GM18508 (cell line): ENCODE measurements around the gene SV2A.
"Not testable (repeated sequence)": the region's sequence is repeated elsewhere in the genome, so short reads cannot be mapped to it uniquely, and the experiment has no call there.

Experiments
- ATAC-seq: cut with Tn5 transposase; IDR thresholded peaks from one replicate; pipeline ENCODE4 v1.9.1; 2021; ENCODE audit warnings: moderate number of reproducible peaks; ENCODE audit not compliant: insufficient read depth, unreplicated experiment

The SV2A gene, protein sequence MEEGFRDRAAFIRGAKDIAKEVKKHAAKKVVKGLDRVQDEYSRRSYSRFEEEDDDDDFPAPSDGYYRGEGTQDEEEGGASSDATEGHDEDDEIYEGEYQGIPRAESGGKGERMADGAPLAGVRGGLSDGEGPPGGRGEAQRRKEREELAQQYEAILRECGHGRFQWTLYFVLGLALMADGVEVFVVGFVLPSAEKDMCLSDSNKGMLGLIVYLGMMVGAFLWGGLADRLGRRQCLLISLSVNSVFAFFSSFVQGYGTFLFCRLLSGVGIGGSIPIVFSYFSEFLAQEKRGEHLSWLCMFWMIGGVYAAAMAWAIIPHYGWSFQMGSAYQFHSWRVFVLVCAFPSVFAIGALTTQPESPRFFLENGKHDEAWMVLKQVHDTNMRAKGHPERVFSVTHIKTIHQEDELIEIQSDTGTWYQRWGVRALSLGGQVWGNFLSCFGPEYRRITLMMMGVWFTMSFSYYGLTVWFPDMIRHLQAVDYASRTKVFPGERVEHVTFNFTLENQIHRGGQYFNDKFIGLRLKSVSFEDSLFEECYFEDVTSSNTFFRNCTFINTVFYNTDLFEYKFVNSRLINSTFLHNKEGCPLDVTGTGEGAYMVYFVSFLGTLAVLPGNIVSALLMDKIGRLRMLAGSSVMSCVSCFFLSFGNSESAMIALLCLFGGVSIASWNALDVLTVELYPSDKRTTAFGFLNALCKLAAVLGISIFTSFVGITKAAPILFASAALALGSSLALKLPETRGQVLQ

DNA sequence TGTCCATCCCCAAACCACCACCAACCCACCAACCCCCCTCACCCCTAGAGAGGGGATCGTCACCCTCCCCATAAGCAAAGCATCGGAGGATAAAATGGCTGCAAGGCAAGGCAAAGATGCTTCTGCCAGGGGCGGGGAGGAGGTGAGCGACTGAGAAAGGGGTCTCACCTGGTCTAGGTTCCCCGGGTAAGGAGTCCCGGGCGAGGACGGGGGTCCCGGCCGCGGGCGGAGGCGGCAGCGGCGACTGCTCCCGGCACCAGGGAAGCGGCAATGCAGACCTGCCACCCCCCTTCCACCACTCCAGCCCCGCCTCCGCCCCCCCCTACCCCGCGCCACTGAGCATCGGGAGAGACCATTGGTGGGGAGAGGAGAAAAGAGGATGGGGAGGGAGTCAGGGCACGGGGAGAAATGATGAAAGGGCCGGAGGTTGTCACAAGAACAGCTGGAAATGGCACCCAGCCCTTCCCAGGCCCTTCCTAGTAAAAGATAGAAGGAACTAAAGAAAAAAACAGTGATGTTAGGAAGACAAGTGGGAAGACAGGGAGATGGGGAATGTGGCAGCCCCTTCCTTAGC is at the start of gene SV2A:
TSS of gene SV2A (minus strand) at position 274 of the 574 bp plus-strand sequence. CDS start 4,004 bp downstream, outside the sequence.
- ATAC-seq: no peak

DNA sequence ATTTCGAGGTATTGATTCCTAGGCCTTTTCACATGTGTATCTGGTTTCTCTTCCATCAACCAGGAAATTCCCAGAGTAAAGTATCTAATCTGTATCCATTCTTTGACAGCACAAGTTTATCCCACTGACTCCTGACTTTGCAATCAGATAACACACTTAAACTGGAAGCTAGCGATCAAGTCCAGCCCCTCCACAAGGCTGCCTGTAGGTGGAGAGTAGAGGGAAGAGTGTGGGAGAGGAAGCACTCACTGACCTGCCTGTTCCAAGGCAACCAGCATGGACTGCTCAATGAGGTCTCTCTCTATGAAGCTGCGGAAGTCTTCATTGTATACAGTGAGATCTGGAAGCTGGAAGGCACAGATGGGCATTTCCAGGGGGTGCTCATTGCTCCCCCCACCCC is 49.4 kb upstream of the SV2A start:
- no peak for ATAC-seq

DNA sequence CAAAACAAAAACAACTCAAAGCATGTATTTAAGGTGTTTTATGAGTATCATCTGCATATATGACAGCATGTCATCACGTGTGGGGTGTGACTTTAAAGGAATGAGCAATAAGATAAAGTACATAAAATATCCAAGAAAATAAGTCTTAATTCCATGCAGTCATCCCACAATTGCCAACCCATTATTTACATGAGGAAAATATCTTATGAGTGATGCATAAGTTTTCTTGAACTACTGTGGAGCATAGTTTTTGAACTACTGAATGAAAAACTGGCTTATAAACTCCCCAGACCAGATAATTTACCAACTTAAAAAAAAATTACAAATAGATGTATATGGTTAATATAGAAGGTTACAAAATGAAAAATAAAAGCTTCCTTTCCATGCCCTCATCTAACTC is 48.8 kb upstream of the SV2A start:
- ATAC-seq: no peak

DNA sequence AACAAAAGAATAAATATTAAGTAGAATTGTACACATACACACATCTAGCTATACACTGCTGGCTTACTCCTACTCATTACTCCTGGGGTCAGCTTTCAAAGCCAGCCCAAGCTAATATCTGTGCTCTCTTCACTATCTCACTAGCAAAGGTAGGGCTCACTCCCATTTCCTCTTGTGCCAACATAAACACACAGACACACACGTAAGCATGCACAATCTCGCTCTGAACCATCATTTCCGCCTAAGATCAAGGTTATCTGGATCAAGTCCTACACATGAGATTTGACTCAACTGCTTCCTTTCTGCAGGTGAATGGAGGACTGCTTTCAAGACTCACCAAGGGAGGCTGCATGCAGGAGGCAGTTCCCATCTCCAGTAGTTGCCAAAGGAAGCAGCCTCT is 47.8 kb upstream of the SV2A start:
- no peak for ATAC-seq

DNA sequence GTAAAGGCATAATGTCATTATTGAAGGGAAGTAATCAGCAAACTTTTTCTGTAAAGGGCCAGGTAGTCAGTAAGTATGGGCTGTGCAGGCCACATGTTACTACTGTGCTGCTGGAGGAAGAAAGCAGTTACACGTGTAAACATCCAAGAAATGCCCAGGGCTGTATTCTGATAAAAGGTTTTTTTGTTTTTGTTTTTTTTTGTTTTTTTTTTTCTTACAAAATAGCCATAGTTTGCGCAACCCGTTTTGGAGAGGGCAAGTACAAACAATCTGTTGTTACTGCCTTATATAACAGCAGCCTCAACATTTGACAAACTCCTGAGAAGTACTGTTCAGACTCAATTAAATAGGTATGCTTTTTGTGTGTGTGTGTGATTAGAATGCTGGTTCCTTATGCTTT is 45.7 kb upstream of the SV2A start:
- no peak for ATAC-seq

DNA sequence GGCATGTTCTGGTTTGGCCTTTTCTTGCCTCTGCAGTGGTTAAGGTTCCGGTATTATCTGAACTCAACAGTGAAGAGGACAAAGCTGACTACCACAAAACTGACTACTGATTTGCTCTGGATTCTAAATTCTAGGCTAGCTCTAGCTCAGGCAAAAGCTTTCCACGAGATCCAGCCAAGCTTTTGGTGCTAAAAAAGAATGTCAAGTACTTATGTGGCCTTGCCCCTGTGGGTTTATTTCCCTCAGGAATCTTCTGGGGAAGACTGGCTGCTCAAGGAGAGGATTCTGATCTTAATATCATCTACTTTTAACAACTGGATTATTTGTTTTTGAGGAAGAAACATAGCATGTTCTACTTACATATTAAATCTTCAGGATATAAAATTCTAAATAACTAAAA is 45.1 kb upstream of the SV2A start:
- ATAC-seq: no peak

DNA sequence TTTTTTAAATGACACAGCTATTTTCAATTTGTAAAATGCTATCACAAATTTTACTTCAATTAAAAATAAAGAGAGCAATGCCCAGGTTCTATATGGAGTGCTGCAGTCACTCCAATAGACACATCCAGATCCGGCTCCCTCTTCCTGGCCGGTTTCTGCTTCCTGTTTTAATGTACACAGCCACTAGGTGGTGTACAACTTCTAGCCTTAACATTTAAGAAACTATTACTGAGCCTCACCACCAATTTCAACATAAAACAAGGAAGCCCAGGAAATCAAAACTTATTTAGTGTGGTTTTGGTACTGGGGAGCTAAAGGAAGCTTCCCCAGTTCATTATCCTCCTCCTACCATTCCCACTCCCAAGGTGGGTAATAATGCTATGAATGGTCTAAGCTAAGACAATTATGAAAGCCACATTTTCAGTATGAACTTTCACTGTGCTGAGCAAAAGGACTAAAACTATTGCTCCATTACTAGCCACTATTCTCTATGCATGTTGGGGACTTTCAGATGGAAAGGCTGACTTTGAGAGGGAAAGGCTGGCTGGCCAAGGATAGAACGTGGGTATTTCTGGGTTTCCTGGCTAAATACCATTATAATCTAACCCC is 44.5 kb upstream of the SV2A start:
- ATAC-seq: no peak

DNA sequence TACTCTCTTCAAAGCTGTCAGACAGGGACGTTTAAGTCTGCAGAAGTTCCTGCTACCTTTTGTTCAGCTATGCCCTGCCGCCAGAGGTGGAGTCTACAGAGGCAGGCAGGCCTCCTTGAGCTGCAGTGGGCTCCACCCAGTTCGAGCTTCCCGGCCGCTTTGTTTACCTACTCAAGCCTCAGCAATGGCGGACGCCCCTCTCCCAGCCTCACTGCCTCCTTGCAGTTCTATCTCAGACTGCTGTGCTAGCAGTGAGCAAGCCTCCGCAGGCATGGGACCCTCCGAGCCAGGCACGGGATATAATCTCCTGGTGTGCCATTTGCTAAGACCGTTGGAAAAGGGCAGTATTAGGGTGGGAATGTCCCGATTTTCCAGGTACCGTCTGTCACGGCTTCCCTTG is 39.9 kb upstream of the SV2A start:
- not testable (repeated sequence) for ATAC-seq

DNA sequence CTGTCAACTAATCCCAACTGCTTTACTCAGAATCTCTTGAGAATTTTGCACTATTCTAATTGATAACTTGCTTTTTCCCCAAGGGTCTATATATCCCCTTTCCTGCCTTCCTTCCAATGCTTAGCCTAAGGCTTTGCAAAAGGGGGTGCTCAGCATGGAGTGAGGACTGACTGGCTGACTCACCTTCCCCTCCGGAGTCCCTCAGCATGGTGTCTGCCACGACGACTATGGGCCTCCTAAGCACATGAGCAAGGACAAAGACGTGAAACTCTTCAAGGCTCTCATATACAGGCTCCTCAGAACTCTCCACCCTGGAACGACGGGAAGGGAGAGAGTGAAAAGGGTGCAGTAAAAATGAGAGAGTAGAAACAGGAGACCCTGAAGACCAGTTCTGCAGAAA is 32.3 kb upstream of the SV2A start:
- ATAC-seq: no peak

DNA sequence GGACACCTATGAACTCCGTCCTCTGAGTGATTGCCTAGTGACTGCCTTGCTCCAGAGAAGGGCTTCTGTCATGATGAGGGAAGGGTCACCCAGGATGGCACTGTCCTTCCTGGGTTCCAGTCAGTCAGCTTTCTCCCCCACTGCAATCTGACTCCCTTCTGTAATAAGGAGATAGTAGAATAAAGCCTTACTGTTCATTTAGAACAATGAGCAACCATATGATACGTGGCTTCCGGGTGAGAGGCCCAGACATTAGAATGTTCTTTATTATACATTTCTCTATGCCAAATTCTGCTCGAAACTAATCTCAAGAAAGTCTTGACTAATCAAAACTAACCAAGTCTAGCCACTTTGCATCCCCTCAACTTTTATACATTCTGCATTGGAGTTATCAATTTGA is 27.6 kb upstream of the SV2A start:
- no peak for ATAC-seq

DNA sequence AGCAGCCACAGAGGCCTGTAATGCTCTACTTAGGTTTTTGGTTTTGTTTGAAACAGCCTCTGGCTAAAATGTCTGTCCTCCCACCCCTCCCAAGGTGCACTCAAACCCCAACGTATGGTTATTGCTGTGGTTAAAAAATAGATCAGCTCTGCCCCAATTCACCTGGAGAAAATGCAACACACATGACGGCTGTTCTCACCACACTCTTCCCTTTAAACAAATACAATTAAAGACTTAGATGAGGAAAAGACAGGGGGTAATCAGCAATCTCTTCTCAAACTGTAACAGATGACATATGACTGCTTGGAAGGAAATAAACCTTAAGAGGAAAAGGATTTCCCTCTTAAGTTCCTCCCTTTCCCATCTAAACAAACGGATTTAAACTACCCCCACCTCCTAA is 25.2 kb upstream of the SV2A start:
- ATAC-seq: no peak

DNA sequence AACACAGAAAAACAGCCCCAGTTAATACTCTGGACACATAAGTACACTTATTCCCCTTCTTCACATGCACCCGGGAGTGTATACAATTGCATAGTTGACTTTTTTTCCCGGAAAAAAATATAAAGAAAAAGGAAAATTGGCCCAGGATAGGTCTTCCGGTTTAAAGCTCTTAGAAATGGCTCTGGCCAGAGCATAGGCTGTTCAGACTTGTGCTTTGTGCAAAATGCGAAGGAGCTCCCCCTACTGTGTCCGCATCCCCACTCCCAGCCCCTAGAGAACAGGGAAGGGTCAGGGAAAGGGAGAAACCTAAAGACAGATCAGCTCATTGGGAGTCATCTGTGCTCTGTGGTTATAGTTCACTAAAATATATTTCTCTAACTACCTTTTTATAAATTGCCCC is 24.6 kb upstream of the SV2A start:
- no peak for ATAC-seq

DNA sequence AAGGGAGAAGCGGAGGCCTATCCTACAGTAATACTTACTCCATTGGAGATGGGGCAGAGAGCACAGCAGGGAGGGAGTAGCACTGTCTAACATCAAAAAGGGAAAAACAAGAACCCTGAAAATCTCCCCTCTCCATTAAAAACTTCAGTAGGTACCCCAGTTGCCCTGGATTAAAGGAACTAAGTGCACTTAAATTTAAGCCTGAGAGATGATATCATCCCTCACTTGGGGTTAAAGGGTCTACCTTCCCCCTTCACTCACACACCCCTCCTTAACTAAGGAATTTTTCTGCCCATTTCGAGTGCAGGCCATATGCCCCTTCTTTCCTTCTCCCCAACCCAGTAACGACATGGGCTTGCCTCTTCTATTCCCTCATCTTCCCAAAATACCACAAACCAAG is 22.8 kb upstream of the SV2A start:
- ATAC-seq: no peak

DNA sequence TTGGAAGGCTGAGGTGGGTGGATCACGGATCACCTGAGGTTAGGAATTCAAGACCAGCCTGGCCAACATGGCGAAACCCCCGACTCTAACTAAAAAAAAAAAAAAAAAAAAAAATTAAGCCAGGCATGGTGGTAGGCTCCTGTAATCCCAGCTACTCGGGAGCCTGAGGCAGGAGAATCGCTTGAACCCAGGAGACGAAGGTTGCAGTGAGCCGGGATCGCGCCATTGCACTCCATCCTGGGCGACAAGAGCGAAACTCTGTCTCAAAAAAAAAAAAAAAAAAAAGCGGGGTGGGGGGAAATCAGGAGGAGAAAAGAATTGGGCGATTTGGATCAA is 21.0 kb upstream of the SV2A start:
- not testable (repeated sequence) for ATAC-seq

DNA sequence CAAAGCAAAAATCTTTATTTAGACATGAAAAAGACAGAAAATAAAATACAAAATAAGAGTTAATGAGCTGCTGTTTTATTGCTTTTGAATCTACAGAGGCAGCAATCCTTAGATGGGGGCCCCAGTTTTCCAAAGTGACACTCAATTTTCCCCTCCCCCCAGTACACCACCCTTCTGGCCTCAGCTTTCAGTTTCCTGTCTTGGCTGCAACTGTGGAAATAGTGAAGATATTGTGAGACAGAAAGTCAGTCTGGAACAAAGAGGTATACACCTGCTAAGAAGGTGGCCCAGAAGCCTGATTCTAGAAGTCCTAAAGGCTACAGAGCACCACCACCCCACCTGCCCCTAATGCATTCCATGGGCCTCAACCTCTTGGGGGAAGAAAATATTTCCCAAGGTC is 20.1 kb upstream of the SV2A start:
- no peak for ATAC-seq

DNA sequence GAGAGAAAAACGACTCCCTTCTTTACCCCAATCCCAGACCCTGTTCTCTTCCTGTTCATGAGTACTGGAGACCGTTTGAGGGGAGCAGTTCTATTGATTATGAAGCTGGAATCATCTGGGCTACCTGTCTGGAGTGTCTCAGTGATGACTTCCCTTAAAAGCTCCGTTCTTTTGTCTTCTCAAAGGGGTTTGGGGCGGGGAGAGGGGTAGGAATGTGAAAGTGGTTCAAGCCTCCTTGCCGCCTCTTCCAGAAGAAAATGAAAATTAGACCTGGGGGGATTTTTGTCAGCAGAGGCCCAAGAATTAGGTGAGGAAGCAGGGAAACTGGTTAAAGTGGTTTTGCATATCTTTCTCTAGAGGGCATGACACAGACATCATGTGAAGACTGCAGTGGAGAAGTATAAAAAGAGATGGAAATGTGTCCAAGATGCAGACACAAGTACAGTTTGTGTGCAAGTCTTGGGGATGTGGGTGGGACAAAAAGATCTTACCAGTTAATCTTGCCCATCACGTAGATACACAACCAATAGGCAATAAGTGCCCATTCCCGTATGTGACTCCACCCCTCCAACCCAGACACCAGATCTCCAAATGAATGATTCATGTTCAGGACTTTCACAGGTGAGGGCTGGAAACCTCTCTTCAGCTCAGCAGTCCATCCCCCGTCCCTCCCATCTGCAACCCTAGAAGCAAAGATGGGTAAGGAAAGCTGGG is 19.5 kb upstream of the SV2A start:
- ATAC-seq: no peak

DNA sequence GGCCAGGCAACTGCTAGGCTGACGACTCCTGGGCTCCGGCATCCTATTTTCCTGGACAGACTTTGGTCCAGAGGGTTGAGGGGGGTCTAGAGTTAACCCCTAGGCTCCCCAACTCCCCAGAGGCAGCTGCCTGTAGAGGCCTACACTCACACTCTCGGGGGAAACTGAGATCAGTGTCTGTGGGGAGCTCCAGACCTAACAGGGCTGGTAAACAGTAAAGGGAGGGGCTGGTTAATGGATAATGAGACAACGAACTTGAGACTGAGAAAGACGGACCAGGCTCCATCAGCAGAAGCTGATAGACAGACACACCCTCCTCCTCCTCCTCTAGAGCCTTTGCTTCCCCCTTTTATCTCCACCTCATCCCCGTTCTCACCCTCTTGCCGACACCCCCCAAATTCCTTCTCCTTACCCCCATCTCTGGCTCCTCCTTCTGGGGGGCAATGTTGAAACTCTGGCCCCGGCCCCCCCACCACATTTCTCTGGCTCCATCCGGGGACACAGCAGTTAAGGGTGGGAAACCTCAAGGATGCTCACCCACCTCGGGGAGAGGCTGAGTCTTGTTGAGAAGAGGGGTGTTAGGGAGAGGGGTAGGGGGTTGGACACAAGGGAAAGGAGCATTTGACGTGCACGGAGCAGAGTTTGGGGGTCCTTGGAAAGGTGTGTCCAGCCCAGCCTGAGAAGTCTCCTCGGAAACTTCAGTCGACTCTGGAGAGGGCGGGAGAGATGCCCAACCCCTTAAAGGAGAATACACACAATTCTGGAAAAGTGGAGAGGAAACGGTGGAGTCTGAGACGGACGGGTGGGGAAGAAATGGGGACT is 18.7 kb upstream of the SV2A start, which contains the start of gene MTMR11:
TSS of gene MTMR11 (minus strand) at position 710 of the 822 bp plus-strand sequence. CDS start at position 478, 232 bp downstream.
- ATAC-seq: no peak

DNA sequence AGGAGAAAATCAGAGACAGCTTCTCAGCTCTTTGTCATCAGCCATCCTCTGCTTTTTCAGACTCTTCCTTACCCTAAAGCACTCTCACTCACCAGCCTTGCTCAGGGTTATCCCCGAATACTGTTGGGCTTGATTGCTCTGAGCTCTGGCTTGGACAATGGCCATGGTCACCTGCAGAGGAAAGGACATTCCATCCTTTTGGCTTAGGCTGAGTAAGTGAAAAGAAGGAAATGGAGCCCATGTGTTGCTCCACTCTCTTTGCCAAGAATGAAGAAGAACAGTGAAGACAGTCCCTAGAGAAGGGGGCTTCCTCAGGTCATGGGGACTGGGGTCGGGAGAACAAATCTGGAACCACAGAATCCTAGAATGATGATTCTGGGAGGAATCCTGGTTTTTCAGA is 16.7 kb upstream of the SV2A start:
- no peak for ATAC-seq

DNA sequence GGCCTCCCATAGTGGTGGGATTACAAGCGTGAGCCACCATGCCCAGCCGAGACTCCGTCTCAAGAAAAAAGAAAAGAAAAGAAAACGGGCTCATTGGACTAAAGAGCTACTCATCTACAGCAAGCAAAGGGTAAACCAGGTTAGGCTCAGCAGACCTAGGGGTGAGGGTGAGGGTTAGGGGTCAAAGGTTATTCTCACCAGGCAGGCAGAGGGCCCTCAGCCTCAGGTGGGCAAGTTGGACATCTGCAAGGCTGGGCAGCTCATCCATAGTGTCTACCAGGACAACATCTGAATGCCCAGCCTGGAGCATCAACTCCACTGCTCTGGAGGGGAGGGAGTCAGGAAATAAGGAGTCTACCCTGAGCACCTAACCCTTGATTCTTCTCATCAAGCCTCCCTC is 15.6 kb upstream of the SV2A start:
- ATAC-seq: no peak

DNA sequence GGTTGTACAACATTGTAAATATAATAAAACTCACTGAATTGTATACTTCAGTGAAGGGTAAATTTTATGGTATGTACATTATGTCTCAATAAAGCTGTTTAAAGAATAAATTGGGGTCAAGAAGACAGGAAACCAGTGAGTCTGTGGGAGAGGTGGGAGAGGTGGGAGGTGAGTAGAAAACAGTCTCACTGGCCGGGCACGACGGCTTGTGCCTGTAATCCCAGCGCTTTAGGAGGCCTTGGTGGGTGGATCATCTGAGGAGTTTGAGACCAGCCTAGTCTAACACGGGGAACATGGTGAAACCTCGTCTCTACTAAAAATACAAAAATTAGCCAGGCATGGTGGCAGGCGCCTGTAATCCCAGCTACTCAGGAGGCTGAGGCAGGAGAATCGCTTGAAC is 14.8 kb upstream of the SV2A start:
- ATAC-seq: no peak
